H1 (cell line): Measurements from ENCODE around the gene AQP12A. TPM values are rescaled to one million over a fixed set of nuclear protein-coding genes. Genes with fewer than 3 reads are reported as not detected.
A peak's percentile ranks its signal among the peaks of the same experiment; 100 is the strongest.

Experiments used
- CTCF ChIA-PET: fragments of 300-600 bp; sonication (Branson Sonifier 250); formaldehyde crosslinking; loops from one replicate; lab custom pipeline; 2021; ENCODE audit not compliant: partially characterized antibody; lab: Charles Lee
- POLR2A ChIA-PET: fragments of 300-600 bp; sonication (Branson Sonifier 250); formaldehyde crosslinking; loops from one replicate; lab custom pipeline; 2021; ENCODE audit warnings: inconsistent platforms; ENCODE audit not compliant: partially characterized antibody; lab: Charles Lee
- DNase-seq, 2 experiments: peaks; one replicate each; pipeline versions ENCODE4 v3.0.0 to v3.0.0-alpha.2; 2010 to 2022; ENCODE audit warnings: low spot score in 2 of 2, low read depth in 1 of 2, mixed read lengths in 1 of 2
- FAIRE-seq: peaks from 2 replicates; lab custom pipeline; 2011; peaks lifted over from hg19 to GRCh38; lab: Jason Lieb, UNC
- H2AFZ ChIP-seq: 2 replicates; pipeline ENCODE4 v1.8.1; 2012; ENCODE audit warnings: low read length, inconsistent platforms
- H2AK5ac ChIP-seq: 2 replicates; pipeline ENCODE4 v1.6.1; 2013; ENCODE audit warnings: low read depth, low read length
- H2BK120ac ChIP-seq: replicated peaks from 2 replicates; pipeline ENCODE3; 2013; ENCODE audit warnings: low read depth, low read length, inconsistent platforms
- H2BK12ac ChIP-seq: 2 replicates; pipeline ENCODE4 v1.6.1; 2013; ENCODE audit warnings: low read depth, low read length
- H2BK15ac ChIP-seq: 2 replicates; pipeline ENCODE4 v1.6.1; 2013; ENCODE audit warnings: low read length
- H2BK20ac ChIP-seq: 2 replicates; pipeline ENCODE4 v1.6.1; 2013; ENCODE audit warnings: low read length
- H2BK5ac ChIP-seq: 2 replicates; pipeline ENCODE4 v1.6.1; 2013; ENCODE audit warnings: low read depth, low read length
- H3K14ac ChIP-seq: 2 replicates; pipeline ENCODE4 v1.6.1; 2013; ENCODE audit warnings: inconsistent platforms; ENCODE audit not compliant: insufficient read length
- H3K18ac ChIP-seq: 2 replicates; pipeline ENCODE4 v1.6.1; 2013; ENCODE audit warnings: low read length; ENCODE audit errors: extremely low read depth
- H3K23ac ChIP-seq: 2 replicates; pipeline ENCODE4 v1.6.1; 2013; ENCODE audit warnings: inconsistent platforms; ENCODE audit not compliant: insufficient read length
- H3K23me2 ChIP-seq: 2 replicates; pipeline ENCODE4 v1.6.1; 2013; ENCODE audit warnings: low read depth, low read length
- H3K27ac ChIP-seq: 2 replicates; pipeline ENCODE4 v1.6.1; 2011; ENCODE audit warnings: low read depth, low read length, inconsistent platforms
- H3K27me3 ChIP-seq, 4 experiments: replicated peaks in 1 of 4; 1 replicate in 1 of 4; 2 replicates in 3 of 4; pipeline versions ENCODE4 v1.6.1 to v1.8.1; 2011 to 2013; ENCODE audit warnings: low read length in 3 of 4, mild to moderate bottlenecking in 3 of 4, inconsistent platforms in 2 of 4, mixed read lengths in 2 of 4, moderate library complexity in 1 of 4; ENCODE audit not compliant: control insufficient read depth in 3 of 4, insufficient read depth in 3 of 4; ENCODE audit errors: extremely low read depth in 1 of 4
- H3K36me3 ChIP-seq, 4 experiments: 2 replicates each; pipeline versions ENCODE4 v1.6.1 to v1.8.1; 2011 to 2013; ENCODE audit warnings: mild to moderate bottlenecking in 4 of 4, low read length in 3 of 4, moderate library complexity in 2 of 4, control low read depth in 1 of 4, inconsistent platforms in 1 of 4; ENCODE audit not compliant: insufficient read depth in 4 of 4, control insufficient read depth in 2 of 4
- H3K4ac ChIP-seq: replicated peaks from 2 replicates; pipeline ENCODE3; 2013; ENCODE audit warnings: low read length, low read depth, mixed read lengths, inconsistent platforms; ENCODE audit not compliant: insufficient read length
- H3K4me1 ChIP-seq, 4 experiments: replicated peaks in 1 of 4; 1 replicate in 1 of 4; 2 replicates in 3 of 4; pipeline versions ENCODE4 v1.6.1 to v1.8.1; 2011 to 2013; ENCODE audit warnings: low read length in 3 of 4, inconsistent platforms in 2 of 4, mixed read lengths in 1 of 4; ENCODE audit not compliant: insufficient read depth in 4 of 4, control insufficient read depth in 3 of 4
- H3K4me2 ChIP-seq, 2 experiments: 2 replicates each; pipeline versions ENCODE4 v1.6.1 to v1.8.1; 2011 to 2013; ENCODE audit warnings: low read depth in 2 of 2, low read length in 2 of 2, control low read depth in 1 of 2, inconsistent platforms in 1 of 2, mild to moderate bottlenecking in 1 of 2; ENCODE audit not compliant: insufficient read depth in 1 of 2
- H3K4me3 ChIP-seq, 4 experiments: fragments of 200-600, 300-600 bp in 1 of 4; sonication (generic), shearing (Covaris generic), sonication (Bioruptor Twin) in 1 of 4; 2 replicates each; pipeline versions ENCODE4 v1.5.1 to v1.8.1; 2011 to 2016; ENCODE audit warnings: low read length in 4 of 4, low read depth in 3 of 4, control low read depth in 2 of 4, inconsistent platforms in 2 of 4, mild to moderate bottlenecking in 2 of 4, mixed read lengths in 1 of 4, moderate library complexity in 1 of 4; ENCODE audit not compliant: insufficient read depth in 2 of 4; ENCODE audit errors: extremely low read depth in 1 of 4
- H3K56ac ChIP-seq: replicated peaks from 2 replicates; pipeline ENCODE3; 2013; ENCODE audit warnings: low read depth, mild to moderate bottlenecking, mixed read lengths, low read length, inconsistent platforms; ENCODE audit not compliant: insufficient read length
- H3K79me1 ChIP-seq: 2 replicates; pipeline ENCODE4 v1.6.1; 2013; ENCODE audit warnings: low read depth, low read length, control low read depth
- H3K79me2 ChIP-seq, 2 experiments: 2 replicates each; pipeline versions ENCODE4 v1.6.1 to v1.8.1; 2012 to 2013; ENCODE audit warnings: low read length in 2 of 2, mild to moderate bottlenecking in 2 of 2, inconsistent platforms in 1 of 2; ENCODE audit not compliant: insufficient read depth in 2 of 2, control insufficient read depth in 1 of 2
- H3K9ac ChIP-seq, 4 experiments: replicated peaks in 1 of 4; 1 replicate in 1 of 4; 2 replicates in 3 of 4; pipeline versions ENCODE4 v1.6.1 to v1.8.1; 2011 to 2013; ENCODE audit warnings: low read depth in 3 of 4, low read length in 3 of 4, control low read depth in 2 of 4, mild to moderate bottlenecking in 2 of 4, moderate library complexity in 2 of 4, inconsistent platforms in 1 of 4; ENCODE audit errors: extremely low read depth in 1 of 4
- H3K9me3 ChIP-seq, 2 experiments: 2 replicates each; pipeline versions ENCODE4 v1.6.1 to v1.8.1; 2012 to 2013; ENCODE audit warnings: mild to moderate bottlenecking in 2 of 2, moderate library complexity in 2 of 2, control low read depth in 1 of 2, inconsistent platforms in 1 of 2, low read depth in 1 of 2, low read length in 1 of 2, mixed read lengths in 1 of 2; ENCODE audit not compliant: insufficient read depth in 2 of 2
- H4K20me1 ChIP-seq, 2 experiments: replicated peaks in 1 of 2; 2 replicates each; pipeline versions ENCODE3 to v1.8.1; 2011 to 2013; ENCODE audit warnings: inconsistent platforms in 2 of 2, low read length in 2 of 2, mild to moderate bottlenecking in 1 of 2; ENCODE audit not compliant: insufficient read depth in 2 of 2, control insufficient read depth in 1 of 2
- H4K5ac ChIP-seq: 2 replicates; pipeline ENCODE4 v1.6.1; 2013; ENCODE audit warnings: low read length, low read depth, mixed read lengths, inconsistent platforms; ENCODE audit not compliant: insufficient read length
- H4K8ac ChIP-seq: 2 replicates; pipeline ENCODE4 v1.8.0; 2013; ENCODE audit warnings: mild to moderate bottlenecking, moderate library complexity, low read length, inconsistent platforms; ENCODE audit not compliant: insufficient read depth; ENCODE audit errors: extremely low read depth
- H4K91ac ChIP-seq: replicated peaks from 2 replicates; pipeline ENCODE3; 2013; ENCODE audit warnings: low read length, mixed read lengths, inconsistent platforms; ENCODE audit not compliant: insufficient read length
- ASH2L ChIP-seq: fragments of 200-600, 300-600 bp; sonication (generic); IDR thresholded peaks from one replicate; pipeline ENCODE4 v1.7.1; 2017; ENCODE audit warnings: low read length
- ATF3 ChIP-seq: IDR thresholded peaks from 2 replicates; pipeline ENCODE4 v1.6.1; 2011; ENCODE audit warnings: low read depth, mild to moderate bottlenecking, low read length; ENCODE audit not compliant: insufficient read depth
- CBX8 ChIP-seq: fragments of 300-800, 300-1000 bp; sonication (generic); IDR thresholded peaks from 2 replicates; pipeline ENCODE4 v1.7.1; 2016; ENCODE audit warnings: low read depth, low read length, borderline replicate concordance
- EP300 ChIP-seq, 2 experiments: IDR thresholded peaks; 1 replicate in 1 of 2; 2 replicates in 1 of 2; pipeline ENCODE4 v1.6.1; 2011 to 2012; ENCODE audit warnings: low read depth in 2 of 2, low read length in 2 of 2, mild to moderate bottlenecking in 2 of 2, borderline replicate concordance in 1 of 2, inconsistent platforms in 1 of 2, moderate library complexity in 1 of 2
- KDM5A ChIP-seq: fragments of 200-600 bp; IDR thresholded peaks from 2 replicates; pipeline ENCODE4 v1.7.1; 2012; ENCODE audit warnings: mild to moderate bottlenecking, low read length, inconsistent platforms, mixed read lengths
- MAFK ChIP-seq: IDR thresholded peaks from 2 replicates; pipeline ENCODE4 v1.6.1; 2012; ENCODE audit warnings: low read depth, mild to moderate bottlenecking, improper control_type of control experiment, low read length
- NRF1 ChIP-seq: IDR thresholded peaks from 2 replicates; pipeline ENCODE4 v1.6.1; 2011; ENCODE audit warnings: mild to moderate bottlenecking, low read depth, low read length, improper control_type of control experiment
- POLR2A ChIP-seq, 2 experiments: IDR thresholded peaks; 1 replicate in 1 of 2; 2 replicates in 1 of 2; pipeline ENCODE4 v1.6.1; 2011; ENCODE audit warnings: low read depth in 2 of 2, low read length in 2 of 2, mild to moderate bottlenecking in 2 of 2; ENCODE audit errors: control extremely low read depth in 1 of 2
- RFX5 ChIP-seq: IDR thresholded peaks from 2 replicates; pipeline ENCODE4 v1.6.1; 2011; ENCODE audit warnings: low read depth, low read length, improper control_type of control experiment, borderline replicate concordance
- SP2 ChIP-seq: IDR thresholded peaks from 2 replicates; pipeline ENCODE4 v1.6.1; 2012; ENCODE audit warnings: mild to moderate bottlenecking, low read length, inconsistent platforms
- SP4 ChIP-seq: IDR thresholded peaks from 2 replicates; pipeline ENCODE4 v1.6.1; 2012; ENCODE audit warnings: low read length, inconsistent platforms
- TBP ChIP-seq: IDR thresholded peaks from 2 replicates; pipeline ENCODE4 v1.6.1; 2011; ENCODE audit warnings: low read depth, low read length, improper control_type of control experiment
- YY1 ChIP-seq: IDR thresholded peaks from 2 replicates; pipeline ENCODE4 v1.6.1; 2011; ENCODE audit warnings: low read depth, mild to moderate bottlenecking, low read length
- WGBS, 2 experiments: shearing (Covaris generic) in 1 of 2; methylation state at CpG; one replicate each; pipeline versions ENCODE4 v1.1.6 to v1.1.7; 2013 to 2015; ENCODE audit warnings: low lambda C conversion rate in 2 of 2, mixed read lengths in 2 of 2, inconsistent platforms in 1 of 2, low coverage in 1 of 2, missing lambda C conversion rate in 1 of 2; ENCODE audit not compliant: insufficient replicate concordance in 2 of 2, insufficient coverage in 1 of 2, insufficient read length in 1 of 2; ENCODE audit errors: extremely low coverage in 1 of 2, missing lambda C conversion rate in 1 of 2; 5-methylcytosine and 5-hydroxymethylcytosine counted together
- polyA plus RNA-seq, 7 experiments: library from polyadenylated mRNA; depleted of rRNA in 3 of 7; stranded (reverse) in 5 of 7; unstranded in 2 of 7; fragments of >200 nt in 5 of 7; fragments of 200-250 nt in 2 of 7; gene quantifications; 1 replicate in 5 of 7; 2 replicates in 1 of 7; 4 replicates in 1 of 7; pipeline versions ENCODE4 v1.2.1 to v1.2.3, GENCODE V29; 2011 to 2013; ENCODE audit warnings: missing spikeins in 2 of 7, mixed read lengths in 2 of 7
- total RNA-seq: library from RNA; stranded (reverse); fragmentation: NEBNext Ultra II Directional; extraction: Animal tissue kit (Norgen Biotek cat#: 25700); gene quantifications from 2 replicates; pipeline ENCODE4 v1.2.1, GENCODE V29; 2021

AQP12A gene
- total and polyA plus RNA-seq, 2 of the 8 experiments (the other 6 are each of a cell fraction or from before 2014, with no cell fraction given), result not detected

- no peak for FAIRE-seq
- Histone ChIP-seq H2BK20ac (no peak overlapping the region), H3K23me2 (no peaks in the 10 kb centered on the region), H3K36me3 (peaks cover 16 to 61% (median 38%) of the 10 kb centered on the region in 4 experiments), H4K5ac (no peak overlapping the region), H2BK120ac (no peak overlapping the region), H4K91ac (no peak overlapping the region), H4K8ac (peak overlapping the region; percentile 66; the same call in 1 of the 2 replicates), H3K4me1 (no peaks in the 10 kb centered on the region; a peak in 1 of 7 replicates), H3K4me3 (no peak overlapping the region), H2BK12ac (no peak overlapping the region), H3K27ac (no peak overlapping the region), H3K4me2 (no peak overlapping the region), H2AK5ac (no peak overlapping the region), H3K79me1 (peaks cover 2% of the 10 kb centered on the region), H2BK15ac (no peak overlapping the region), H3K9me3 (no peaks in the 10 kb centered on the region), H2BK5ac (no peak overlapping the region), H3K4ac (no peak overlapping the region), H3K18ac (no peak overlapping the region), H3K14ac (no peak overlapping the region), H3K23ac (no peak overlapping the region), H4K20me1 (peaks cover 13 to 17% of the 10 kb centered on the region in 2 experiments), H3K9ac (no peak overlapping the region), H2AFZ (no peak overlapping the region), H3K27me3 (no peaks in the 10 kb centered on the region), H3K56ac (no peak overlapping the region), H3K79me2 (no peaks in the 10 kb centered on the region)
- 93% methylated on average over 10 of the region's 18 CpGs; no CpG with 5 or more reads in 1 of the 2 experiments for WGBS, 2 experiments
- ChIA-PET POLR2A (interaction anchor here (3.4 kb wide), 1 partner anchor 10 kb away, joined by 19 read pairs; no protein-coding TSS in a partner anchor), CTCF (interaction anchor here (0.5 kb wide), 2 partner anchors 19 to 117 kb away, joined by 3 read pairs; no protein-coding TSS in a partner anchor)
- TF ChIP-seq KDM5A (no peak), NRF1 (no peak), ATF3 (no peak), YY1 (no peak), TBP (no peak), EP300 (IDR thresholded peaks at IDR 0.05; ENCODE audit: borderline replicate concordance in 1 of 2, low read depth in 2 of 2, low read length in 2 of 2) (no peak), SP4 (no peak), SP2 (no peak), RFX5 (no peak), POLR2A (IDR thresholded peaks at IDR 0.05; ENCODE audit: control extremely low read depth in 1 of 2, low read depth in 2 of 2, low read length in 2 of 2) (no peak), CBX8 (no peak), ASH2L (no peak), MAFK (no peak)
- DNase-seq, result no peak
Observed at GRCh38 chr2:240717181-240717641, 25.5 kb downstream of the AQP12A start.
